Measurements from ENCODE around the gene MNX1.

DNA sequence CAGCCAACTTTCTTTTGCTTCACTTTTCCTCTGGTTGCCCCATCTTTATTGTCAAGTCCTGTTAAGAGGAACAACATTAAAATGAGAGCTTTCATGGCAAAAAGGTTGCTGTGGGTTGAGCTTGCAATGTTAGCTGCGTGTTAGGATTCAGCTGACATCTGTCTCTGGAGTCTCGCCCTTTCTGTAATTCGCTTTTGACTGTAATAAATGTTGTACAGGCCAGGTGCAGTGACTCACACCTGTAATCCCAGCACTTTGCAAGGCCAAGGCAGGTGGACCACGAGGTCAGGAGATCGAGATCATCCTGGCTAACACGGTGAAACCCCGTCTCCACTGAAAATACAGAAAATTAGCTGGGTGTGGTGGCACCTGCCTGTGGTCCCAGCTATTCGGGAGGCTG is 24.1 kb downstream of the MNX1 start:
- TF ChIP-seq CTCF (IDR thresholded peaks at IDR 0.05) (no peak), EP300 (IDR thresholded peaks at IDR 0.05) (no peak)
